ENCODE measurements around the gene CTDSPL. TPM values are rescaled to one million over a fixed set of nuclear protein-coding genes. Genes with fewer than 3 reads are reported as not detected.

The CTDSPL gene
- total and polyA plus RNA-seq, 2 donors from 2014 or later = 55.9 to 78.3 TPM

- no peak for TF ChIP-seq CTCF (IDR thresholded peaks at IDR 0.05; ENCODE audit: borderline replicate concordance, extremely low read depth, insufficient read depth)
- no peak for FAIRE-seq
- H3K27ac ChIP-seq (ENCODE audit: low read depth in 2 of 2, low read length in 2 of 2) = no peak overlapping the region
Measured at GRCh38 chr3:37820286-37820685, 41.4 kb upstream of the CTDSPL start.

GRCh38 chr3:37823189-37823588 is 38.5 kb upstream of the CTDSPL start:
- intact Hi-C loops (cut with DNase I) = no loop called here
- Histone ChIP-seq H3K4me3 (ENCODE audit: low read length in 3 of 3) (no peak overlapping the region), H3K27me3 (ENCODE audit: control insufficient read depth, insufficient read depth, low read length) (no peaks in the 10 kb centered on the region), H3K9ac (ENCODE audit: low read length in 3 of 3) (no peak overlapping the region), H3K27ac (ENCODE audit: low read depth in 2 of 2, low read length in 2 of 2) (no peak overlapping the region), H3K9me3 (ENCODE audit: control insufficient read depth in 2 of 3, insufficient read depth in 1 of 3, low read length in 3 of 3) (no peaks in the 10 kb centered on the region), H3K4me1 (ENCODE audit: control insufficient read depth in 2 of 3, insufficient read depth in 2 of 3, low read depth in 1 of 3, low read length in 3 of 3) (no peaks in the 10 kb centered on the region), H3K36me3 (ENCODE audit: control insufficient read depth in 2 of 3, insufficient read depth in 3 of 3, low read length in 3 of 3) (peaks cover 0 to 9% (median 3%) of the 10 kb centered on the region in 3 donors)
- FAIRE-seq = no peak
- DNase-seq = peak in 1 of 5 donors; percentile 21
- no peak for TF ChIP-seq CTCF (IDR thresholded peaks at IDR 0.05; ENCODE audit: borderline replicate concordance, extremely low read depth, insufficient read depth)

More at GRCh38 chr3:37820286-37820685, 41.4 kb upstream of the CTDSPL start:
- no peaks in the 10 kb centered on the region for H3K27me3 ChIP-seq (ENCODE audit: control insufficient read depth, insufficient read depth, low read length)
- H3K36me3 ChIP-seq (ENCODE audit: control insufficient read depth in 2 of 3, insufficient read depth in 3 of 3, low read length in 3 of 3) = peaks cover 4 to 12% (median 7%) of the 10 kb centered on the region in 3 donors
- intact Hi-C loops (cut with DNase I) = no loop called here
- H3K9ac ChIP-seq (ENCODE audit: low read length in 3 of 3) = no peak overlapping the region
- DNase-seq = no peak
- H3K9me3 ChIP-seq (ENCODE audit: control insufficient read depth in 2 of 3, insufficient read depth in 1 of 3, low read length in 3 of 3) = no peaks in the 10 kb centered on the region
- no peaks in the 10 kb centered on the region for H3K4me1 ChIP-seq (ENCODE audit: control insufficient read depth in 2 of 3, insufficient read depth in 2 of 3, low read depth in 1 of 3, low read length in 3 of 3)
- H3K4me3 ChIP-seq (ENCODE audit: low read length in 3 of 3) = no peak overlapping the region

- H3K27ac ChIP-seq (ENCODE audit: low read depth in 2 of 2, low read length in 2 of 2) = no peak overlapping the region
- peaks cover 0 to 4% (median 3%) of the 10 kb centered on the region in 3 donors for H3K36me3 ChIP-seq (ENCODE audit: control insufficient read depth in 2 of 3, insufficient read depth in 3 of 3, low read length in 3 of 3)
- intact Hi-C loops (cut with DNase I) = no loop called here
- DNase-seq (no peak), FAIRE-seq (no peak)
- H3K27me3 ChIP-seq (ENCODE audit: control insufficient read depth, insufficient read depth, low read length) = no peaks in the 10 kb centered on the region
- no peaks in the 10 kb centered on the region for H3K4me1 ChIP-seq (ENCODE audit: control insufficient read depth in 2 of 3, insufficient read depth in 2 of 3, low read depth in 1 of 3, low read length in 3 of 3)
- H3K9ac ChIP-seq (ENCODE audit: low read length in 3 of 3) = no peak overlapping the region
- no peak overlapping the region for H3K4me3 ChIP-seq (ENCODE audit: low read length in 3 of 3)
- TF ChIP-seq CTCF (IDR thresholded peaks at IDR 0.05; ENCODE audit: borderline replicate concordance, extremely low read depth, insufficient read depth) = no peak
- H3K9me3 ChIP-seq (ENCODE audit: control insufficient read depth in 2 of 3, insufficient read depth in 1 of 3, low read length in 3 of 3) = no peaks in the 10 kb centered on the region
Measured at GRCh38 chr3:37824090-37824953, 37.4 kb upstream of the CTDSPL start.

Data from kidney (tissue), 14 donors.